Hepatocyte (in vitro differentiated cells): ENCODE data around the gene TIPARP. TPM values are rescaled to one million over a fixed set of nuclear protein-coding genes. Genes with fewer than 3 reads are reported as not detected.
A peak's percentile ranks its signal among the peaks of the same experiment; 100 is the strongest.

Experiments
- DNase-seq: peaks from one replicate; pipeline ENCODE4 v3.0.0-alpha.2; 2016; ENCODE audit warnings: low spot score
- H2AFZ ChIP-seq: fragments of 200-600 bp; sonication (generic); 2 replicates; pipeline ENCODE4 v1.6.0; 2016; ENCODE audit warnings: antibody characterized with exemption, mild to moderate bottlenecking
- H3K27ac ChIP-seq: fragments of 200-600 bp; sonication (generic); 2 replicates; pipeline ENCODE4 v1.5.1; 2016; ENCODE audit warnings: mild to moderate bottlenecking
- H3K27me3 ChIP-seq: fragments of 200-600 bp; sonication (generic); 2 replicates; pipeline ENCODE4 v1.6.1; 2016
- H3K36me3 ChIP-seq: fragments of 200-600 bp; sonication (generic); replicated peaks from 2 replicates; pipeline ENCODE4 v1.5.1; 2016; ENCODE audit warnings: low read depth; ENCODE audit not compliant: insufficient read depth
- H3K4me1 ChIP-seq: fragments of 200-600 bp; sonication (generic); 2 replicates; pipeline ENCODE4 v1.5.1; 2016; ENCODE audit warnings: mild to moderate bottlenecking, moderate library complexity; ENCODE audit not compliant: insufficient read depth
- H3K4me2 ChIP-seq: fragments of 200-600 bp; sonication (generic); 2 replicates; pipeline ENCODE4 v1.6.0; 2016
- H3K4me3 ChIP-seq: fragments of 200-600 bp; sonication (generic); 2 replicates; pipeline ENCODE4 v1.5.1; 2016; ENCODE audit warnings: mild to moderate bottlenecking
- H3K79me2 ChIP-seq: fragments of 200-600 bp; sonication (generic); 2 replicates; pipeline ENCODE4 v1.6.0; 2017; ENCODE audit warnings: mild to moderate bottlenecking
- H3K9me2 ChIP-seq: fragments of 200-600 bp; sonication (generic); replicated peaks from 2 replicates; pipeline ENCODE4 v1.6.0; 2017; ENCODE audit warnings: mild to moderate bottlenecking; ENCODE audit not compliant: insufficient read depth
- H3K9me3 ChIP-seq: fragments of 200-600 bp; sonication (generic); 2 replicates; pipeline ENCODE4 v1.5.1; 2016; ENCODE audit warnings: low read depth, mild to moderate bottlenecking
- H4K20me1 ChIP-seq: fragments of 200-600 bp; sonication (generic); 2 replicates; pipeline ENCODE4 v1.6.0; 2016; ENCODE audit warnings: mild to moderate bottlenecking; ENCODE audit not compliant: insufficient read depth, poor library complexity, severe bottlenecking
- EZH2 ChIP-seq: fragments of 200-600 bp; sonication (generic); IDR thresholded peaks from 2 replicates; pipeline ENCODE4 v1.6.1; 2016; ENCODE audit warnings: antibody characterized with exemption, mild to moderate bottlenecking, borderline replicate concordance
- EZH2phosphoT487 ChIP-seq: fragments of 200-600 bp; sonication (generic); IDR thresholded peaks from one replicate; pipeline ENCODE4 v1.6.1; 2018; ENCODE audit warnings: antibody characterized with exemption, mild to moderate bottlenecking, low read depth, moderate library complexity; ENCODE audit not compliant: unreplicated experiment, severe bottlenecking
- WGBS: methylation state at CpG from one replicate; pipeline ENCODE4 v1.1.6; 2016; ENCODE audit warnings: low lambda C conversion rate; ENCODE audit errors: missing lambda C conversion rate; 5-methylcytosine and 5-hydroxymethylcytosine counted together
- polyA plus RNA-seq: library from polyadenylated mRNA; unstranded; fragments of >200 nt; fragmentation: Nextera tagmentation; extraction: Ambion mirVana; gene quantifications from 2 replicates; pipeline ENCODE4 v1.2.1, GENCODE V29; 2016
- total RNA-seq: library from RNA; depleted of rRNA; stranded (reverse); fragments of >200 nt; gene quantifications from 2 replicates; pipeline ENCODE4 v1.2.3, GENCODE V29; 2014
- TF ChIP-seq, protein P1 (sequence below): fragments of 200-600 bp; sonication (generic); IDR thresholded peaks from 2 replicates; pipeline ENCODE4 v1.5.1; 2016; ENCODE audit warnings: antibody characterized with exemption, mild to moderate bottlenecking; ENCODE audit not compliant: poor library complexity

TIPARP gene
- total and polyA plus RNA-seq, 2 experiments from 2014 or later = 19.9 to 112 TPM

DNA sequence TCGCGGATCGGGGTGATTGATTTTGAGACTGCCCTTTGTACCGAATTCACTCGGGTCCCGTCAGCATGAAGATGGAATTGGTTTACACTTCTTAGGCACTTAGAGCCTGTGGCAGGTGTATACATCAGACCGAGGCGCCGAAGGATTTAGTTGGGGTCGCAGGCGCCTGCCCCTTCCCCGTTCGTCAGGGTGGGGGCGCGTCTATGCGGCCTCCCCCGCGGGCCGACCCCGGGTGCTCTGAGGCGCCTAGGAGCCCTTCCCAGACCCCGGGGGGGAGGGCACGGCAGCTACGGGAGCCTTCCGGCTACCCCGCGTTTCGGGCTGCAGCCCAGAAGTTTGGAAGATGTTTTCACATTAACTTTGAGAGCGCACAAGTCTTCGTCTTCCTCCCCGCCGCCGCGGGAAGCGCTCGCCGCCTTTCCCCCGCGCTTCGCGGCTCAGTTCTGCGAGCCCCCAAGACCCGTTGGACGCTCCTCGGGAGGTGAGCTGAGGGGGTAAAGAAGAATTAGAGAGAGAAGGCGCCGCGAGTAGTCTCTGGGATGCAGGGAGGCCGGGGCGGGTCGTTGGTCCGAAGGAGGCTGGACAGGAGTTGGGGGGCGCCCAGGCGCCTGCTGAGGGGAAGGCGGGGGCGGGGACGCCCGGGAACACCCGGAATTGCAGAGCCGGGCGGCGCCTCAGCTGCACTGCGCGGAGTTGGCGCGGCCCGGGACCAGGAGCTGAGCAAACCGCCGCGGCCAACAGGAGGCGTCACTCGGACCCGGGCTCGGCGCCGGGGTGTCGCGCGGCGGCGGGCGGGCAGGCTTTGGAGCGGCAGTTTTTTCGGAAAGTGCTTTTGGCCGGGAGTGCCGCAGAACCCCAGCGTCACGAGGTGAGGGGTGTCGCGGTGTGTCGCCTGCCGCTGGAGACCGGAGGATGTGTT lies 780 bp downstream of the TIPARP start:
- H3K9me3 ChIP-seq = no peaks in the 10 kb centered on the region
- DNase-seq = peak; percentile 80
- H3K9me2 ChIP-seq = no peaks in the 10 kb centered on the region
- H3K4me3 ChIP-seq = peak overlapping the region; percentile 74
- TF ChIP-seq EZH2phosphoT487 (peak; percentile 26), EZH2 (no peak)
- TF ChIP-seq, protein P1, sequence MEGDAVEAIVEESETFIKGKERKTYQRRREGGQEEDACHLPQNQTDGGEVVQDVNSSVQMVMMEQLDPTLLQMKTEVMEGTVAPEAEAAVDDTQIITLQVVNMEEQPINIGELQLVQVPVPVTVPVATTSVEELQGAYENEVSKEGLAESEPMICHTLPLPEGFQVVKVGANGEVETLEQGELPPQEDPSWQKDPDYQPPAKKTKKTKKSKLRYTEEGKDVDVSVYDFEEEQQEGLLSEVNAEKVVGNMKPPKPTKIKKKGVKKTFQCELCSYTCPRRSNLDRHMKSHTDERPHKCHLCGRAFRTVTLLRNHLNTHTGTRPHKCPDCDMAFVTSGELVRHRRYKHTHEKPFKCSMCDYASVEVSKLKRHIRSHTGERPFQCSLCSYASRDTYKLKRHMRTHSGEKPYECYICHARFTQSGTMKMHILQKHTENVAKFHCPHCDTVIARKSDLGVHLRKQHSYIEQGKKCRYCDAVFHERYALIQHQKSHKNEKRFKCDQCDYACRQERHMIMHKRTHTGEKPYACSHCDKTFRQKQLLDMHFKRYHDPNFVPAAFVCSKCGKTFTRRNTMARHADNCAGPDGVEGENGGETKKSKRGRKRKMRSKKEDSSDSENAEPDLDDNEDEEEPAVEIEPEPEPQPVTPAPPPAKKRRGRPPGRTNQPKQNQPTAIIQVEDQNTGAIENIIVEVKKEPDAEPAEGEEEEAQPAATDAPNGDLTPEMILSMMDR = peak; percentile 56
- peak overlapping the region; percentile 1 for H2AFZ ChIP-seq
- peaks cover 49% of the 10 kb centered on the region for H3K79me2 ChIP-seq
- no peaks in the 10 kb centered on the region for H3K36me3 ChIP-seq
- peak overlapping the region; percentile 98 for H3K27ac ChIP-seq
- WGBS = under 1% methylated on average over 81 of the region's 93 CpGs
- peaks cover 46% of the 10 kb centered on the region for H4K20me1 ChIP-seq
- no peaks in the 10 kb centered on the region for H3K4me1 ChIP-seq
- no peaks in the 10 kb centered on the region for H3K27me3 ChIP-seq
- peak overlapping the region; percentile 72 for H3K4me2 ChIP-seq

DNA sequence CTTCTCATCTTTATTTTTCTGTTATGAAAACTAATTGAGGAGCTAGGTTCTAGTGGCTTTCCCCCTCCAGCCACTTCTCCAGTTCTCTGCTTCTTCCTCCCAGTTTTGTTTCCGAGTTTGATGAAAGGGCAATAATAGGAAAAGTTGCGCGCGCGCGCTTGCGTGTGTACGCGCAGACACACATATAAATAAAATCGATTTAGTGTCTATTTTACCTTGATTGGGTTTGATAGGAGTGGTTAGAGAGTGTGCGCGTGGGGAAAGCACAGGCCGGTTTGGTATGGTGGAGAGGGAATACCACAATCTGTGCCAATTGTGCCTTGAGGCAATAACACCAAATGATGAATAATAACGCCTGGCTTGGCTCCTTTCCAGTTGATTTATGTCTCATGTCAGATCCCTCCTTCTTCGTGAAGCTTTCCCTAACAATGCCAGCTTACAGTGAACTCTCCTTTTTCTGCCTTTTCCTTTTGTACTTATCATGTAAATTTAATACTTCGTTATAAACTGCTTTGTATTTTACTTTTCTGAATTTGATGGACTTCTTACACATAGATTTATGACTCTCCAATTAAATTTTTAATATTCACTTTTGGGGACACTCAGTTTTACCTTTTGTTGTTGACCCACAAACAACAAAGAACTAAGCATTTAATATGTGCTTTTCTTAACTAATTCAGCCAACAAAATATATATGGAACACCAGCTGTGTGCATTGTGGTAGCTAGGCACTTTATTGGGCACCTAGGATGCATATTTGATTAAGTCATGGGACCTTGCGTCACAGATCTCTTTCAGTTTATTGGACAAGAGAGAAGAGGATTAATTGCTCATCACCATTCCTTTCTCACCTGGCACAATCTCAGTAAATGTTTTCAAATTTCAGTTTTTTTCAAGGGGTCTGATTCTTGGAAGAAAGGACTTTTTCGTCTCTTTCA lies 1.7 kb downstream of the TIPARP start:
- TF ChIP-seq EZH2phosphoT487 (no peak), EZH2 (no peak)
- TF ChIP-seq, protein P1 = no peak
- no peaks in the 10 kb centered on the region for H3K27me3 ChIP-seq
- H2AFZ ChIP-seq = no peak overlapping the region
- peaks cover 8% of the 10 kb centered on the region for H3K4me1 ChIP-seq
- peak overlapping the region; percentile 72 for H3K4me2 ChIP-seq
- no peaks in the 10 kb centered on the region for H3K36me3 ChIP-seq
- H3K27ac ChIP-seq = peak overlapping the region; percentile 98
- peaks cover 57% of the 10 kb centered on the region for H3K79me2 ChIP-seq
- DNase-seq = peak; percentile 79
- H3K9me3 ChIP-seq = no peaks in the 10 kb centered on the region
- peaks cover 54% of the 10 kb centered on the region for H4K20me1 ChIP-seq
- no peaks in the 10 kb centered on the region for H3K9me2 ChIP-seq
- H3K4me3 ChIP-seq = peak overlapping the region; percentile 74
- 9% methylated on average over 18 of the region's 18 CpGs for WGBS

DNA sequence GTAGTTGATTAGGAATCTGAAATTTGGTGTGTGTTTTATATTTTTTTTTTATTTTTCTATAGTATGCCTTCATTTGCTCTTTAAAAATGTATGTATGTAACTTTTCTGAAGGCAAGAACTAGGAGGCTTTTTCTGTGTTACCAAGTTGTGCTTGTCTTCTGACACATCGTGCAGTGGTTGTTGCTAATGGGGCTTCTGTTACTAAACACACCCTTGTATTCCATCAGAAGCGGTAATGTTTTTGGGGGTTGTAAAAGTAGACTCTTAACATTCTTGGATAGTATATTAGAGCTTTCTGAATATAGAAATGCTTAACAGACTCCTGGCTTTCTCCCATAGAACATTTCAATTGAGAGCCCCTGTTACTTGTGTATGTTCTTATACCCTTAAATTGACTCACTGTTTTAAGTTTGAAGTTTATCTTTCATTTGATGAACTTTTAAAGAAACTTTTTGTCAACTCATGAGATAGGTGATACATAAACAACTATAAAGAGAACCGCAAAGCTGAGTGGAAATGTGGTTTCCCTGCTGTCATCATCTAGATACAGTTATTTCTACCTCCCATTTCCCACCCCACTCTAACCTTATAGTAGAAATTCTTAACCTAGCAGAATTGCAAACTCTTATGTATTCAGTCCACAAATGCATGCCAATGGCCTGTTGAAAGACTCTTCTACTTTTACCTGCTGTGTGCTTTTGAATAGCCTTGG lies 2.5 kb downstream of the TIPARP start:
- H3K9me2 ChIP-seq = no peaks in the 10 kb centered on the region
- TF ChIP-seq, protein P1 = no peak
- no peak for TF ChIP-seq EZH2
- no peak for DNase-seq
- peaks cover 12% of the 10 kb centered on the region for H3K4me1 ChIP-seq
- no peaks in the 10 kb centered on the region for H3K9me3 ChIP-seq
- WGBS = 54% methylated on average over 3 of the region's 3 CpGs
- H3K27me3 ChIP-seq = no peaks in the 10 kb centered on the region
- H3K27ac ChIP-seq = peak overlapping the region; percentile 98
- H2AFZ ChIP-seq = no peak overlapping the region
- peaks cover 64% of the 10 kb centered on the region for H3K79me2 ChIP-seq
- H3K4me2 ChIP-seq = peak overlapping the region; percentile 72
- peak overlapping the region; percentile 74 for H3K4me3 ChIP-seq
- peaks cover 61% of the 10 kb centered on the region for H4K20me1 ChIP-seq
- no peaks in the 10 kb centered on the region for H3K36me3 ChIP-seq
